Measurements from ENCODE around the gene SERAC1. TPM values are rescaled to one million over a fixed set of nuclear protein-coding genes. Genes with fewer than 3 reads are reported as not detected.

SERAC1 gene
- total RNA-seq, 3 donors from 2014 or later: 1.8 to 2.5 (median 2.3) TPM

GRCh38 chr6:158086504-158087223, 81.4 kb downstream of the SERAC1 start:
- ATAC-seq: no peak
- no peaks in the 10 kb centered on the region for H3K27me3 Mint-ChIP-seq (ENCODE audit: low read depth)
- no peak for DNase-seq
- peaks cover 42% of the 10 kb centered on the region for H3K36me3 Mint-ChIP-seq (ENCODE audit: insufficient read depth)
- H3K4me1 Mint-ChIP-seq (ENCODE audit: low read depth): no peaks in the 10 kb centered on the region
- H3K4me3 Mint-ChIP-seq: no peak overlapping the region
- H3K9me3 Mint-ChIP-seq: no peaks in the 10 kb centered on the region

GRCh38 chr6:158086054-158086503, 82.0 kb downstream of the SERAC1 start:
- H3K27me3 Mint-ChIP-seq (ENCODE audit: low read depth): no peaks in the 10 kb centered on the region
- no peak overlapping the region for H3K4me3 Mint-ChIP-seq
- H3K4me1 Mint-ChIP-seq (ENCODE audit: low read depth): no peaks in the 10 kb centered on the region
- peaks cover 43% of the 10 kb centered on the region for H3K36me3 Mint-ChIP-seq (ENCODE audit: insufficient read depth)
- no peak for DNase-seq
- no peak for ATAC-seq
- H3K9me3 Mint-ChIP-seq: no peaks in the 10 kb centered on the region

GRCh38 chr6:158085261-158086053, 82.6 kb downstream of the SERAC1 start:
- Mint-ChIP-seq H3K4me1 (ENCODE audit: low read depth) (no peaks in the 10 kb centered on the region), H3K9me3 (no peaks in the 10 kb centered on the region), H3K4me3 (no peak overlapping the region), H3K36me3 (ENCODE audit: insufficient read depth) (peaks cover 48% of the 10 kb centered on the region), H3K27me3 (ENCODE audit: low read depth) (no peaks in the 10 kb centered on the region)
- DNase-seq (no peak), ATAC-seq (no peak)

DNA sequence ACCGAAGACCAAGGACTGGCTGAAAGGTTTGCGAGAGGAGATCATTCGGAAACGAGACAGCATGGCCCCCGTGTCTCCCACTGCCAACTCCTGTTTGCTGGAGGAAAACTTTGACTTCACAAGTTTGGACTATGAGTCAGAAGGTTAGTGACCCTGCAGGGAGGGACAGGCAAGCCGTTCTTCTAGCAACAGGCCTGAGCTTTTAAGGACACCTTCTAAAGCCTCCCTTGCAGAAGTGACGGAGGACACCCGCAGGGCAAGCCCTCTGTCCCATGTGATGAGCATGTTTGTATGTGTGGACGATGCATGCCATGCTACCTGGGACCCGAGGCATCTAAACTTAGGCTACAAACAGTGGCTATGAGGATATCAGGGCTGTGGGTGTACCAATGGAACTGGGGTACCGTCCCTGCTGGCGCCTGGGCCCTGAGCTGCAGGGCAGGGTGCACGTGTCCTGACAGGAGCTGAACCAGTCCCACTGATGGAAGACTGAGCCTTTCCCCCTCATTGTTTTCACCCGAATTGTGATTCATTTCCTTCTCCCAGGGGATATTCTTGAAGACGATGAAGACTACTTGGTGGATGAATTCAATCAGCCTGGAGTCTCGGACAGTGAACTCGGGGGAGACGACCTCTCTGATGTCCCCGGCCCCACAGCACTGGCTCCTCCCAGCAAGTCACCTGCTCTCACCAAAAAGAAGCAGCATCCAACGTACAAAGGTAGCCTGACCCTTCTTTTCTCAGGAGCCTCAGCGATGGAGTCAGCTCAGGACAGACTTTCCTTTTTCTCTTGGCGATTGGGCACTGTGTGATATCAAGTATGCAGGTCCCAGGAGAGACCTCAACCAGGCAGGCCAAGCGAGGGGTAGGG, 84.4 kb downstream of the SERAC1 start:
- Mint-ChIP-seq H3K9me3 (no peaks in the 10 kb centered on the region), H3K4me3 (no peak overlapping the region), H3K27me3 (ENCODE audit: low read depth) (no peaks in the 10 kb centered on the region), H3K36me3 (ENCODE audit: insufficient read depth) (peaks cover 40% of the 10 kb centered on the region), H3K4me1 (ENCODE audit: low read depth) (no peaks in the 10 kb centered on the region)
- ATAC-seq: no peak
- DNase-seq: no peak

DNA sequence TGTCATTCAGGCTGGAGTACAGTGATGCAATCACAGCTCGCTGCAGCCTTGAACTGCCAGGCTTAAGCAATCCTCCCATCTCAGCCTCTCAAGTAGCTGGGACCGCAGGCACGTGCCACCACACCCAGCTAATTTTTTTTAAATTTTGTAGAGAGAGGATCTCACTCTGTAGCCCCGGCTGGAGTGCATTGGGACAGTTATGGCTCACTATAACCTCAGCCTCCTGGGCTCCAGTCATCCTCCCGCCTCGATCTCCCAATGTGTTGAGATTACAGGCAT, 86.5 kb downstream of the SERAC1 start:
- Mint-ChIP-seq H3K4me3 (no peak overlapping the region), H3K27me3 (ENCODE audit: low read depth) (no peaks in the 10 kb centered on the region), H3K36me3 (ENCODE audit: insufficient read depth) (peaks cover 41% of the 10 kb centered on the region), H3K9me3 (no peaks in the 10 kb centered on the region), H3K4me1 (ENCODE audit: low read depth) (no peaks in the 10 kb centered on the region)
- ATAC-seq (no peak), DNase-seq (no peak)

DNA sequence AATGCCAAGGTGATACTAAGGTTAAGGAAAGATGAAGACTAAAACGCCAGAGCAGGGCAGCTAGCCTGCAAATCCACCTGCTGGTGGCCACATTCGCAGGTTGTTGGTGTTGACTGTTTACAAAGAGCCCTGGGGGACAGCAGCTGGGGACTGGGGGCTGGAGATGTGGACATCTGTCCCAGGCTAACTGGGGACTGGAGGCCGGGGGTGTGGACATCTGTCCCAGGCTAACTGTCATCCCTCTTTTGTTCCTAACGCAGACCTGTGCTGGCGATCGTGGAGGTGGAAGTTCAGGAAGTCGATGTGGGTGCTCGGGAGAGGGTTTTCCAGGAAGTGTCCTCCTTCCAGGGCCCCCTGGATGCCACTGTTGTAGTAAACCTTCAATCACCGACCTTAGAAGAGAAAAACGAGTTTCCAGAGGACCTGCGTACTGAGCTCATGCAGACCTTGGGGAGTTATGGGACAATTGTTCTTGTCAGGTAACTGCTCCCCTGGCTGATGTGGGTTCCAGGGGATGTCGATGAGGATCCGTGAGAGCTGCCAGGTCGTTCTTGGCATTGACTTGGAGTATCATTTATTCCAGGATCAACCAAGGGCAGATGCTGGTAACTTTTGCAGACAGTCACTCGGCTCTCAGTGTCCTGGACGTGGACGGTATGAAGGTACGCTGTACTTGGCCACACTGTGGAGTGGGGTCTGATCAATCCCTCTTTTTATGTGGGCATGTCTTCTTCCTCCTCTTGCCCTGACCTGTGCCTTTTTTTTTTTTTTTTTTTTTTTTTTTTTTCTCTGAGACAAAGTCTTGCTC, 87.0 kb downstream of the SERAC1 start:
- no peak overlapping the region for H3K4me3 Mint-ChIP-seq
- no peak for ATAC-seq
- no peaks in the 10 kb centered on the region for H3K27me3 Mint-ChIP-seq (ENCODE audit: low read depth)
- H3K36me3 Mint-ChIP-seq (ENCODE audit: insufficient read depth): peaks cover 46% of the 10 kb centered on the region
- no peaks in the 10 kb centered on the region for H3K9me3 Mint-ChIP-seq
- H3K4me1 Mint-ChIP-seq (ENCODE audit: low read depth): no peaks in the 10 kb centered on the region
- DNase-seq: no peak

DNA sequence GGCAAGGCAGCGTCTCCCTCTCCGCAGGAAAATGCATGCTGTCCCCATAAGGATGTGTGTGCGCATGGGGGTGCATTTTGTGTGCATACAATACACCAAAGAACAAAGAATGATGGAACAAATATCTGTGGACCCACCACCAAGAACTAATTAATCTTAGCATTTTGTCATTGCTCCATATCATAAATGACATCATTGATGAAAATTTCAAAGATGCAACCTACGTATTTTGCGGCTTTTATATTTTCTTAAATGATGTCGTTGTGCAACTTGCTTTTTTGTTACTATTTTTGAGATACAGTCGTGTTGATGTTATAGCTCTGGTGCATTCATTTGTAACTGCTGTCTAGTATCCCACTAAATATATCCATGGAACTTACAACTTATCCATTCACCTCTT, 89.7 kb downstream of the SERAC1 start:
- no peaks in the 10 kb centered on the region for H3K27me3 Mint-ChIP-seq (ENCODE audit: low read depth)
- no peaks in the 10 kb centered on the region for H3K4me1 Mint-ChIP-seq (ENCODE audit: low read depth)
- peaks cover 45% of the 10 kb centered on the region for H3K36me3 Mint-ChIP-seq (ENCODE audit: insufficient read depth)
- H3K9me3 Mint-ChIP-seq: no peaks in the 10 kb centered on the region
- ATAC-seq (no peak), DNase-seq (no peak)
- no peak overlapping the region for H3K4me3 Mint-ChIP-seq

DNA sequence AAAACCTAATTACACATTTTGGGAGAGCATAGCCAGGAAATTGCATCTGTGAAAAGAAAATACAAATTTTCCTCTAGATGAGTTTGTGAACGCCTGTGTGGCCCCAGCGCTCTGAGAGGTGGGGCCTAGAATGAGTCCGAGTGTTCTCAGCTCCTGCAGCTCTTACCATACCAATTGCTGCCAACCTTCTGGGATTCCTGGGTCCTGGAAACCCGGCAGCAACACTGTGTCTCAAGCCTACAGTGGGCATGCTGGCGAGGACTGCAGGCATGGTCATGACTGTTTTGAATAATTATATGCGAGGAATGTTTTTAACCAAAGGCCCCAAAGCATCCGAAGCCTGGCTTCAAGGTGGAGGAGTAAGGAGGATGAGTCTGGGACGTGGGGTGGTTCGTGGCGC, 90.4 kb downstream of the SERAC1 start:
- Mint-ChIP-seq H3K36me3 (ENCODE audit: insufficient read depth) (peaks cover 40% of the 10 kb centered on the region), H3K4me1 (ENCODE audit: low read depth) (no peaks in the 10 kb centered on the region), H3K4me3 (no peak overlapping the region), H3K27me3 (ENCODE audit: low read depth) (no peaks in the 10 kb centered on the region), H3K9me3 (no peaks in the 10 kb centered on the region)
- DNase-seq (no peak), ATAC-seq (no peak)

GRCh38 chr6:158076548-158076947, 91.5 kb downstream of the SERAC1 start:
- peaks cover 39% of the 10 kb centered on the region for H3K36me3 Mint-ChIP-seq (ENCODE audit: insufficient read depth)
- ATAC-seq (no peak), DNase-seq (no peak)
- H3K9me3 Mint-ChIP-seq: no peaks in the 10 kb centered on the region
- no peak overlapping the region for H3K4me3 Mint-ChIP-seq
- H3K27me3 Mint-ChIP-seq (ENCODE audit: low read depth): no peaks in the 10 kb centered on the region
- peaks cover 3% of the 10 kb centered on the region for H3K4me1 Mint-ChIP-seq (ENCODE audit: low read depth)

- peaks cover 9% of the 10 kb centered on the region for H3K4me1 Mint-ChIP-seq (ENCODE audit: low read depth)
- peaks cover 37% of the 10 kb centered on the region for H3K36me3 Mint-ChIP-seq (ENCODE audit: insufficient read depth)
- H3K9me3 Mint-ChIP-seq: no peaks in the 10 kb centered on the region
- H3K27me3 Mint-ChIP-seq (ENCODE audit: low read depth): no peaks in the 10 kb centered on the region
- no peak for DNase-seq
- no peak for ATAC-seq
- H3K4me3 Mint-ChIP-seq: no peak overlapping the region
Observed at GRCh38 chr6:158073776-158074175, 94.3 kb downstream of the SERAC1 start.

DNA sequence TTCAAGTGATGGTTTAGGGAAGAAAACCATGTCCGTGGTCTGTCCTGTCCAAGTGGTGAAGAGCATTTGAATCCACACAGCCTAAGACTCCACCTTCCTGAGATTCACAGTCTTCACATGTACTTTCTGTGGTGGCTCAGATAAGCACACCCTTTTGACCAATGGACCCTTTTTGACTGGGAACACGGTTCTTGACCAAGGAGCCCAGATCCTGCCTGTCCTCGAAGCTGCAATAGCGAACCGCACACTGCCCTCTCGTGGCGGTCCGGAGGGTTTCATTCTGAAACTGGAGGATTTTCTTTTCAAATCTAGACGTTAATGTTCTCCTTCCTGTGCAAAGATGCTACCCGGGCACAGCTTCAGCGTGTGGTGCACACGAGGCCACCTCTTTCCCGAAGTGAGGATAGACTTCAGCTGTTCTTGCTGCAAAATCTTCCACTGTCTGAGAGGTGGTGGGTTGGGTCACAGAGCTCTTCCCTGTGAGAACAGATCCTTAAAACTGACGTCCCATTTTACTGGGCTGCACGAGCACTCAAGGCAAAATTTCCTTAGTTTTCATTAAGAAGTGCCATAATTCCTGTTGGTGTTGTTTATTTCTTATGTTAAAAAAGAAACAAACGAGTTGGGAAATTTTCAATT, 95.9 kb downstream of the SERAC1 start:
- Mint-ChIP-seq H3K27me3 (ENCODE audit: low read depth) (no peaks in the 10 kb centered on the region), H3K36me3 (ENCODE audit: insufficient read depth) (peaks cover 37% of the 10 kb centered on the region), H3K4me3 (no peak overlapping the region), H3K4me1 (ENCODE audit: low read depth) (peaks cover 13% of the 10 kb centered on the region), H3K9me3 (no peaks in the 10 kb centered on the region)
- ATAC-seq (peak; percentile 63 to 69), DNase-seq (peak; percentile 68)

DNA sequence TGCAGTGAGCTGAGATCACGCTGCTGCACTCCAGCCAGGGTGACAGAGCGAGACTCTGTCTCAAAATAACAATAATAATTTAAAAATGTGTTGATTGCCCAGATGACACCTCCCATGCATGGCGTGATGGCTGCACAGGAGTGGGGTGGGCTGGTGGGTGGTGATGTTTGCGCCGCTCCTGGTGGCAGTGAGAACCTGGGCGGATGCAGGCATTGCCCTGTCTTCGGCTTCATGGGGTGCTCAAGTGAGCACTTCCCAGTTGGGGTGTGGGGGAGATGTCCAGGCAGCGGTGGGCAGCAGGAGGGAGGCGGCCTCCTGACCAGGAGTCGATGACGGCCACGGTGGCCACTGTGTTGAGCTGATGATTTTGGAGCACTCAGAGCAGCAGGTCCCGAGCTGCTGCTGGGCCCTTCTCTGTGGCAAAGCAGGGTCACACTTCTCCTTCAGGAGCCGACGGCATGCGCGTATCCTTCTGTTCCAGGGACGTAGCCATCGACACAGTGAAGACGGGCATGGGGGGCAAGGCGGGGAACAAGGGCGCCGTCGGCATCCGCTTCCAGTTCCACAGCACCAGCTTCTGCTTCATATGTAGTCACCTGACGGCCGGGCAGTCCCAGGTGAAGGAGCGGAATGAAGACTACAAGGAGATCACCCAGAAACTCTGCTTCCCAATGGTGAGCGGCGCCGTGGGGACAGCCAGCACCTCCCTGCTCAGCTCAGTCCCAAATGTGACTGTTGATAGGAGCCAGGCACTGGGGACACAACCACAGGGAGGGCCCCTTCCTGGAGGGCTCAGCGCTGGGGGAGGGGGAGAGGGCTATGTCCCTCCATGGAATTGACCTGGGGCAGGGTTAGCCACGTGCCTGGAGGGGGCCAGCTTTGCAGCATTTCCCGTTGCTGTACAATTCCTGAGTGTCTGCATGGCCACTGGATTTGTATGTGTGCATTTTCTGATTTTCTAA, 96.7 kb downstream of the SERAC1 start:
- Mint-ChIP-seq H3K4me1 (ENCODE audit: low read depth) (peaks cover 13% of the 10 kb centered on the region), H3K36me3 (ENCODE audit: insufficient read depth) (peaks cover 38% of the 10 kb centered on the region), H3K4me3 (no peak overlapping the region), H3K9me3 (no peaks in the 10 kb centered on the region), H3K27me3 (ENCODE audit: low read depth) (no peaks in the 10 kb centered on the region)
- ATAC-seq (no peak), DNase-seq (no peak)

DNA sequence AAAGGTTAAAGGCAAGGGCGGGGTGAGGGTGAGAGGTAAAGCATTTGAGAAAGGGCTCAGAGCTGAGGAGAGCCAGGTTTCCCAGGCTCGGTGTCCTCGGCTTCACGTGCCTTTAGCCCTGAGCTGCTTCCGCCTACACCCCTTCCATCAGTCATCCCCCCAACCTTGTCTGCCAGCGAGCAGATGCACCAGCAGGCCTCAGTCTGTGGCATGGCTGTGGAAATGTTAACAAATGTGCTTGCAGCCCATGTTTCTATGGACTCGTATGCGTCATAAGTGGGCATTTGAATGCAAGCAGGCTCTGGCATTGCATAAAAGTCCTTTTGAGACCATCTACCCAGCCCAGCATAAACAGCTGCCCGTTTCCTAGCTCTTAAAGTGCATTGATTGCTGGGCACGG, 97.5 kb downstream of the SERAC1 start:
- Mint-ChIP-seq H3K27me3 (ENCODE audit: low read depth) (no peaks in the 10 kb centered on the region), H3K9me3 (no peaks in the 10 kb centered on the region), H3K4me1 (ENCODE audit: low read depth) (peaks cover 13% of the 10 kb centered on the region)

More for the DNA sequence above, 97.5 kb downstream of the SERAC1 start:
- DNase-seq (no peak), ATAC-seq (no peak)
- H3K4me3 Mint-ChIP-seq: no peak overlapping the region
- peaks cover 35% of the 10 kb centered on the region for H3K36me3 Mint-ChIP-seq (ENCODE audit: insufficient read depth)
